Measurements from ENCODE around the gene SH2D6.

GRCh38 chr2:85380048-85380447 is 38.5 kb upstream of the SH2D6 start:
- TF ChIP-seq POLR2AphosphoS5 (IDR thresholded peaks at IDR 0.05), result no peak
- no peak for TF ChIP-seq REST (IDR thresholded peaks at IDR 0.05; ENCODE audit: borderline replicate concordance)
- TF ChIP-seq, protein P1, sequence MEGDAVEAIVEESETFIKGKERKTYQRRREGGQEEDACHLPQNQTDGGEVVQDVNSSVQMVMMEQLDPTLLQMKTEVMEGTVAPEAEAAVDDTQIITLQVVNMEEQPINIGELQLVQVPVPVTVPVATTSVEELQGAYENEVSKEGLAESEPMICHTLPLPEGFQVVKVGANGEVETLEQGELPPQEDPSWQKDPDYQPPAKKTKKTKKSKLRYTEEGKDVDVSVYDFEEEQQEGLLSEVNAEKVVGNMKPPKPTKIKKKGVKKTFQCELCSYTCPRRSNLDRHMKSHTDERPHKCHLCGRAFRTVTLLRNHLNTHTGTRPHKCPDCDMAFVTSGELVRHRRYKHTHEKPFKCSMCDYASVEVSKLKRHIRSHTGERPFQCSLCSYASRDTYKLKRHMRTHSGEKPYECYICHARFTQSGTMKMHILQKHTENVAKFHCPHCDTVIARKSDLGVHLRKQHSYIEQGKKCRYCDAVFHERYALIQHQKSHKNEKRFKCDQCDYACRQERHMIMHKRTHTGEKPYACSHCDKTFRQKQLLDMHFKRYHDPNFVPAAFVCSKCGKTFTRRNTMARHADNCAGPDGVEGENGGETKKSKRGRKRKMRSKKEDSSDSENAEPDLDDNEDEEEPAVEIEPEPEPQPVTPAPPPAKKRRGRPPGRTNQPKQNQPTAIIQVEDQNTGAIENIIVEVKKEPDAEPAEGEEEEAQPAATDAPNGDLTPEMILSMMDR (IDR thresholded peaks at IDR 0.05; ENCODE audit: poor library complexity, severe bottlenecking), result no peak
- no peak for TF ChIP-seq EZH2 (IDR thresholded peaks at IDR 0.05; ENCODE audit: borderline replicate concordance, insufficient read depth, low read length, poor library complexity, severe bottlenecking)
- no peak for TF ChIP-seq EP300 (conservative IDR thresholded peaks at IDR 0.05; ENCODE audit: poor library complexity, severe bottlenecking)
- TF ChIP-seq MXI1 (conservative IDR thresholded peaks at IDR 0.05; ENCODE audit: poor library complexity, severe bottlenecking), result no peak
- TF ChIP-seq TAF1 (IDR thresholded peaks at IDR 0.05; ENCODE audit: low read depth), result no peak
- TF ChIP-seq SMC3 (conservative IDR thresholded peaks at IDR 0.05; ENCODE audit: poor library complexity), result no peak
